Stimulated activated CD4-positive, alpha-beta T cell treated with anti-CD3 and anti-CD28 coated beads, Interleukin-12 subunit alpha, Interleukin-12 subunit beta, amount 100 ng/mL, for 48 hours (primary cell): Measurements from ENCODE around the gene MNAT1.

Source experiments
- DNase-seq, 3 donors: peaks; one replicate each; pipeline ENCODE4 v3.0.0-alpha.2; 2020; ENCODE audit warnings: low read depth in 2 of 3, low spot score in 1 of 3

The MNAT1 gene

GRCh38 chr14:60956632-60957031 lies 222.1 kb downstream of the MNAT1 start:
- no peak for DNase-seq

DNA sequence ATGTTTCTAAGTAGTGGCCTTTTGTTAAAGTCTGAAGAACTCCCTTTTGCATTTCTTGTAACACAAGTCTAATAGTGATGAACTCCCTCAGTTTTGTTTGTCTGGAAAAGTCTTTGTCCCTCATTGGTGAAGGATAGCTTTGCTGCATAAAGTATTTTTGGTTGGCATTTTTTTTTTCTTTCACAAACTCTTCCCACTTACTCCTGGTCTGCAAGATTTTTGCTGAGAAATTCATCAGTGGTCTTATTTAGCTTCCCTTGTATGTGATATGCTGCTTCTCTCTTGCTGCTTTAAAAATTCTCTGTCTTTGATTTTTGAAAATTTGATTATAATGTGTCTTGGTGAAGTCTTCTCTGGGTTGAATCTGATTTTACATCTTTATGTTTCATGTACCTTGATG lies 223.6 kb downstream of the MNAT1 start:
- no peak for DNase-seq

- DNase-seq: no peak
Measured at GRCh38 chr14:60963761-60964160, 229.2 kb downstream of the MNAT1 start.

- no peak for DNase-seq
Measured at GRCh38 chr14:60964904-60965303, 230.3 kb downstream of the MNAT1 start.

DNA sequence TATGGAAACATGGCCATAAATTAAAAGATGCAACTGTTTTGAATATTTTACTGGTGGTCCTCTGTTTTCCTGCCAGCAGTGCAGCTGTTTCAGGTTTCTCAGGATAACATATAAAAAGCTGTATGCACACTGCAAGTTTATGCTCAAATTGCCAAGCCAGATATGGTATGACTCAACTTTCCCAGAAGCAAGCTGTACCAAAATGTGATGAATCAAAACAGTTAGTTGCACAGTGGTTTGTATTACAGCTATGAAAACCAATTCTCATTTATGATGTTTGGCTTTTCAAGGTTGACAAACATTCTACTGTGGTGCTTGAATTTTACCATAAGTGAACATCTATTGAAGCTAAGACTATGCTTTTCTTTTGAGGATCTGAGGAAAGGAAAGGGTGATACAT lies 230.8 kb downstream of the MNAT1 start:
- DNase-seq: no peak

DNA sequence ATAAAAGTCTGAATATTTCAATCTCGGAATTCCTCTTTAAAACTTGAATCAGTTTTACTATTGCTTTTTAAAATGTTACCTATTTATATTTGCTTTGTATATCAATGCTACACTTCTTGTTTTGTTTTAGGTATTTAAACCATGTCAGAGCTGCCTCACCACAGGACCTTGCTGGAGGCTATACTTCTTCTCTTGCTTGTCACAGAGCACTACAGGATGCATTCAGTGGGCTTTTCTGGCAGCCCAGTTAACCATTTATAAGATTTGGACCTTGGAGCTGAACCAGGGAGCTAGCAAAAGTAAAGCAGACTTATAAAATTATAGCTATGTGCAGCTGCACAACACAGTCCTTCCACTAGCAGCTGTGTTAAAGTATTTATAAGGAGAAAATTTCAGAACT lies 233.5 kb downstream of the MNAT1 start:
- DNase-seq: no peak

DNA sequence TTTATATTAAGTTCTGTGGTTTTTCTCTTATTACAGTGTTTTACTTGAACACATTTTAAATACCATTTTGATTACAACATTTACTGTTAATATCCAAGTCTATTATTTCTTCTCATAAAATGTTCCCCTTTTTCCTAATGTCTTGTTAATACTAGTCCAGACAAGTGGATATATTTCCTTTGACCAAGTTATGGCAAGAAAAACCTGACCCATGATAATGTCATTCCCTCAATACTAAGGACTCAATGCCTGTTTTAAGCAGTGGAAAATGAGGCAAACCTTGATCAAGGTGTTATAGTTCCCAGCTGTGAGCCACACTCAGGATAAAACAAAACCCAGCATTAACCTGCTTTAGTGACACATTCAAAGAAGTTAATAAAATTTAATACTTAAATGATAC lies 234.1 kb downstream of the MNAT1 start:
- no peak for DNase-seq

- no peak for DNase-seq
Measured at GRCh38 chr14:60970146-60970545, 235.6 kb downstream of the MNAT1 start.

GRCh38 chr14:60971271-60971670 lies 236.7 kb downstream of the MNAT1 start:
- no peak for DNase-seq

GRCh38 chr14:60972295-60972694 lies 237.7 kb downstream of the MNAT1 start:
- DNase-seq: no peak

DNA sequence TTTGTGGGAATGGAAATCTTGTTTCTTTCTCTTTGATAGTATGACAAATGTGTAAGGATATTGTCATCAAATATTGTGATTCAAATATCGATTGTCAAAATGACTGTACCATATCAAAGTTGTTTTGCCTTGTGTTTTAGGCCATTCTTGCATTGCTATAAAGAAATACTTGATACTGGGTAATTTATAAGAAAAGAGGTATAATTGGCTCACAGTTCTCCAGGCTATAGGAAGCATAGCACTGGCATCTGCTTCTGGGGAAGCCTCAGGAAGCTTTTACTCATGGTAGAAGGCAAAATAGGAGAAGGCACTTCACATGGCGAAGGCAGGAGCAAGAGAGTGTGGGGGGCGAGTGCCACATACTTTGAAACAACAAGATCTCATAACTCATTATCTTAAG lies 238.5 kb downstream of the MNAT1 start:
- no peak for DNase-seq

DNA sequence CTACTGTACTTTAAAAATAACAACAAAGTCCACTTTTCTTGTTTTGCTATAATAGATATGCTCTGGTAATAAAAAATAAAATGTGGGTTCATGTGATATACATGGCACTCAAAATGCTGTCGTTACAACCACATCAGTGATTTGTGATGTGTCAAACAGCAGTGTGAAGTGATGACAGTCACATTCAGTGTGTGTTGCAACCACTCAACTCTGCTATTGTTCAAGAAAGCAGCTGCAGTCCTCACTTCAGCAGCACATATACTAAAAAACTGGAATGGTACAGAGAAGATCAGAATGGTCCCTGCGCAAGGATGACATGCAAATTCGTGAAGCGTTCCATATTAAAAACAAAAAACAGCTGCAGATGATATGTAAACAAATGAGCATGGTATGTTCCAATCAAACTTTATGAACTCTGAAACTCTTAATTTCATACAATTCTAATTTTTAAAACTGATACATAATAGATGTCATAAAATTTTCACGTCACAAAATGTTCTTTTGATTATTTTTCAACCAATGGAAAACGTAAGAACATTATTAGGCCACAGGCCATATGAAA lies 239.6 kb downstream of the MNAT1 start:
- DNase-seq: no peak

GRCh38 chr14:60975551-60975950 lies 241.0 kb downstream of the MNAT1 start:
- DNase-seq: no peak

GRCh38 chr14:60977847-60978246 lies 243.3 kb downstream of the MNAT1 start:
- no peak for DNase-seq

GRCh38 chr14:60980811-60981632 lies 246.5 kb downstream of the MNAT1 start, which contains the start of the genes SLC38A6 and TRMT5:
Gene SLC38A6, plus strand, starts transcription at chr14:60981245. Its CDS starts 33 bp downstream, at chr14:60981278.
Gene TRMT5, minus strand, starts transcription at chr14:60981079. Its CDS starts 106 bp downstream, at chr14:60980973.
- peak; percentile 85 to 94 (median 87) for DNase-seq

DNA sequence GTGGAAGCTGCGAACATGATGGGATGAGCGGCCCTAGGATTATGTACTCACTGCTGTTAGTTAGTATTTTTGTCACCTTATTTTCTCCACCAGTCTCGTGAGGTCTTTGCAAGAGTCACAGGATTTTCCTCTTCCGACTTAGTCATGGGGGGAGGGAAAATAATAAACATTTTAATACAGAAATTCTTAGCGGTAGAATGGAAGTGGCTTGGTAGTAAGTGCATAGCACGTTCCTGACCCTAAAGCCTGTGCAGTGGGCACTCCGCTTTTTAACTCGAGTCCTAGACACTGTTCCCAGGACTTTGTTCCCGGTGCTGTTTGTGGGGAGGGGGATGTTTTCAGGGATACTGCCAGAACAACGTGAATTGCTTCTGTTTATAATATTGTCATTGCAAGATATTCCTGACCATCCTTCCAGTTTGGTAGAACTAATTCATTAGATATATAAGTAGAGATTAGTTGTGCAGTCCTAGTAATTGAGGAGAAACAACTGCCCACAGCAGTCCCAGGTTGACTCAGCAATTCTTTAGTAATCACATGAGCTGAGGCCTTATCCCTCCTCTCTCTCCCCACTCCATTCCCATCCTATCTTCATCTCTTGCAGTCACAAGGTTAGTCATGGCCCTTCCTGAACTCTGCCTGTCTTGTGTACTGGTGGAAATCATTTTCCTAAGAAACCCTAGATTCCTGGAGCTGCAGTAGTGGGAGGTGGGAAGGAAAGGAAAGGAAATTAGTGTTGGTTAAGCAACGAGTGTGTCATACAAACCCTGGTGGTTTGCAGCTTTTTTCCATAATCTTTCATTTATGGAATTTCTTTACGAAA lies 247.3 kb downstream of the MNAT1 start:
- no peak for DNase-seq

DNA sequence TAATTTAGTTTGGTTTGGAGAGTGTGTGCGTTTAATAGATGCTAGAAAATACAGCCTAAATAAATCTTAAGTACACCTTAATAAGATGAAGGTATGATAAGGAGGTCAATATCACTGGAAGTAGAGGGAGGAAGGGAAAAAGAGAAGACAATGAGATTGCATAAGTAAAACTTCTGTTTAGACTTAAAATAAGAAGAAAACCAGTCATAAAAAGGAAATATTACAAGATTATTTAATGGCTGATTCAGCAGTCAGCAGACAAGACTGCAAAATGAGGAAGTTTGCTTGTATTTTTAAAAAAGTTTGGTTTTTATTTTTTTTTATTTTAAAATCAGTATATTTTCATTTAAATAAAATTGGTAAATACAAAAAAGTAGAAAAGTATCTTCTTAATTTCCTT lies 249.6 kb downstream of the MNAT1 start:
- no peak for DNase-seq

- DNase-seq: no peak
Measured at GRCh38 chr14:60986500-60986899, 251.9 kb downstream of the MNAT1 start.

DNA sequence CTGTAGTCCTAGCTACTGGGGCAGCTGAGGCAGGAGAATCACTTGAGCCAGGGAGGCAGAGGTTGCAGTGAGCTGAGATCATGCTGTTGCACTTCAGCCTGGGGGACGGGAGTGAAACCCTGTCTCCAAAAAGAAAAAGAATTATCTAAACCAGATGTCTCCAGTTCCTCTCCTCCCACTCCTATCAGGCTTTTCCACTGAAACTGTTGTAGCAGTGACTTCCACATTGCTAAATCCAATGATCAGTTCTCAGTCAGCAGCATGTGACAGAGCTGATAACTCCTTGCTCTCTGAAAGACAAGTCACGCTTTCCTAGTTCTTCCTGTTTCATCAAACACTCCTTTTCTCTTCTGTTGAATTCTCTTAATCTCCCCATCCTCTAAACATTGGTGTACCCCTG lies 255.0 kb downstream of the MNAT1 start:
- no peak for DNase-seq

GRCh38 chr14:60998617-60999016 lies 264.1 kb downstream of the MNAT1 start:
- DNase-seq: no peak

GRCh38 chr14:60999536-60999935 lies 265.0 kb downstream of the MNAT1 start:
- no peak for DNase-seq

GRCh38 chr14:61003571-61003970 lies 269.0 kb downstream of the MNAT1 start:
- no peak for DNase-seq
